GM19395 (cell line): ENCODE results near the gene MTERF2.
"Not testable (repeated sequence)": the region's sequence is repeated elsewhere in the genome, so short reads cannot be mapped to it uniquely, and the experiment has no call there.

Source experiments
- ATAC-seq: cut with Tn5 transposase; IDR thresholded peaks from one replicate; pipeline ENCODE4 v1.9.1; 2021; ENCODE audit warnings: mild to moderate bottlenecking, moderate library complexity; ENCODE audit not compliant: unreplicated experiment

MTERF2 gene

GRCh38 chr12:106986625-106987389 lies at the start of gene MTERF2:
MTERF2 (minus strand) TSS chr12:106987146; CDS start chr12:106978714, 8,432 bp downstream.
- peak; percentile 95 for ATAC-seq

GRCh38 chr12:107035733-107036132 lies 48.8 kb upstream of the MTERF2 start:
- ATAC-seq, result no peak

GRCh38 chr12:107033758-107034739 lies 47.1 kb upstream of the MTERF2 start:
- ATAC-seq, result no peak

GRCh38 chr12:107032266-107032665 lies 45.3 kb upstream of the MTERF2 start:
- no peak for ATAC-seq

- no peak for ATAC-seq
Observed at GRCh38 chr12:107031061-107031460, 44.1 kb upstream of the MTERF2 start.

- no peak for ATAC-seq
Observed at GRCh38 chr12:107029081-107029480, 42.1 kb upstream of the MTERF2 start.

- no peak for ATAC-seq
Observed at GRCh38 chr12:107027636-107028053, 40.7 kb upstream of the MTERF2 start.

GRCh38 chr12:107026806-107027635 lies 40.1 kb upstream of the MTERF2 start:
- no peak for ATAC-seq

- ATAC-seq, result not testable (repeated sequence)
Observed at GRCh38 chr12:107026356-107026755, 39.4 kb upstream of the MTERF2 start.

- no peak for ATAC-seq
Observed at GRCh38 chr12:107025671-107026070, 38.7 kb upstream of the MTERF2 start.

GRCh38 chr12:107019546-107019945 lies 32.6 kb upstream of the MTERF2 start:
- ATAC-seq, result no peak

- no peak for ATAC-seq
Observed at GRCh38 chr12:107017042-107017441, 30.1 kb upstream of the MTERF2 start.

GRCh38 chr12:107014055-107014454 lies 27.1 kb upstream of the MTERF2 start:
- ATAC-seq, result no peak

GRCh38 chr12:107012736-107013425 lies 25.9 kb upstream of the MTERF2 start:
- ATAC-seq, result no peak

- no peak for ATAC-seq
Observed at GRCh38 chr12:107011519-107011918, 24.6 kb upstream of the MTERF2 start.

GRCh38 chr12:107007411-107007810 lies 20.5 kb upstream of the MTERF2 start:
- no peak for ATAC-seq

- ATAC-seq, result not testable (repeated sequence)
Observed at GRCh38 chr12:107002665-107003064, 15.7 kb upstream of the MTERF2 start.

GRCh38 chr12:106999446-106999845 lies 12.5 kb upstream of the MTERF2 start:
- no peak for ATAC-seq

- no peak for ATAC-seq
Observed at GRCh38 chr12:106997916-106998315, 11.0 kb upstream of the MTERF2 start.

- ATAC-seq, result not testable (repeated sequence)
Observed at GRCh38 chr12:106996102-106996501, 9.2 kb upstream of the MTERF2 start.
